ENCODE measurements around the gene SERPINA12. TPM values are rescaled to one million over a fixed set of nuclear protein-coding genes. Genes with fewer than 3 reads are reported as not detected.

The SERPINA12 gene
- total RNA-seq, 1 experiment from 2014 or later = not detected

DNA sequence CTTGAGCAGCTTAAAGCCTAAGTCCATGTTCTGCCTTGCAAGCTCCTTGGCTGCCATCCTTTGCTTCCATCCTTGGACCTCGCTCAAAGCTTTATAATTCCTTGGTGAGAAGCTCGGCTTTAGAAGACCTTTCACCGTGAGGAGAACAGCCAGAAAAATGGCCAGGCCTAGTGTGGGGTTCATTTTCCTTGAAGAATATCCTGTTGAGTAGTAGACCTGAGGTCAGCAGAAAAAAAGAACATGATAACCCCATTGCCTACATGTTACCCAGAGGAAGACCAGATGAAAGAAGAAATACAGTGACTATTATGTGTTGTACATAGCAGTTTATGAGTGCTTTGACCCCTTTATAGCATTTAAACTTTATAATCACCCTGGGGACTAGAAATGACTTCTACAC, 11.1 kb downstream of the SERPINA12 start (continued):
- no peak for TF ChIP-seq USF1 (CRISPR knock-in tag; IDR thresholded peaks at IDR 0.05)
- TF ChIP-seq ELF4 (CRISPR knock-in tag; IDR thresholded peaks at IDR 0.05; ENCODE audit: low read depth) = no peak
- TF ChIP-seq, protein P1, sequence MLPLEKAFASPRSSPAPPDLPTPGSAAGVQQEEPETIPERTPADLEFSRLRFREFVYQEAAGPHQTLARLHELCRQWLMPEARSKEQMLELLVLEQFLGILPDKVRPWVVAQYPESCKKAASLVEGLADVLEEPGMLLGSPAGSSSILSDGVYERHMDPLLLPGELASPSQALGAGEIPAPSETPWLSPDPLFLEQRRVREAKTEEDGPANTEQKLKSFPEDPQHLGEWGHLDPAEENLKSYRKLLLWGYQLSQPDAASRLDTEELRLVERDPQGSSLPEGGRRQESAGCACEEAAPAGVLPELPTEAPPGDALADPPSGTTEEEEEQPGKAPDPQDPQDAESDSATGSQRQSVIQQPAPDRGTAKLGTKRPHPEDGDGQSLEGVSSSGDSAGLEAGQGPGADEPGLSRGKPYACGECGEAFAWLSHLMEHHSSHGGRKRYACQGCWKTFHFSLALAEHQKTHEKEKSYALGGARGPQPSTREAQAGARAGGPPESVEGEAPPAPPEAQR (CRISPR knock-in tag; IDR thresholded peaks at IDR 0.05) = no peak
- TF ChIP-seq, protein P2, sequence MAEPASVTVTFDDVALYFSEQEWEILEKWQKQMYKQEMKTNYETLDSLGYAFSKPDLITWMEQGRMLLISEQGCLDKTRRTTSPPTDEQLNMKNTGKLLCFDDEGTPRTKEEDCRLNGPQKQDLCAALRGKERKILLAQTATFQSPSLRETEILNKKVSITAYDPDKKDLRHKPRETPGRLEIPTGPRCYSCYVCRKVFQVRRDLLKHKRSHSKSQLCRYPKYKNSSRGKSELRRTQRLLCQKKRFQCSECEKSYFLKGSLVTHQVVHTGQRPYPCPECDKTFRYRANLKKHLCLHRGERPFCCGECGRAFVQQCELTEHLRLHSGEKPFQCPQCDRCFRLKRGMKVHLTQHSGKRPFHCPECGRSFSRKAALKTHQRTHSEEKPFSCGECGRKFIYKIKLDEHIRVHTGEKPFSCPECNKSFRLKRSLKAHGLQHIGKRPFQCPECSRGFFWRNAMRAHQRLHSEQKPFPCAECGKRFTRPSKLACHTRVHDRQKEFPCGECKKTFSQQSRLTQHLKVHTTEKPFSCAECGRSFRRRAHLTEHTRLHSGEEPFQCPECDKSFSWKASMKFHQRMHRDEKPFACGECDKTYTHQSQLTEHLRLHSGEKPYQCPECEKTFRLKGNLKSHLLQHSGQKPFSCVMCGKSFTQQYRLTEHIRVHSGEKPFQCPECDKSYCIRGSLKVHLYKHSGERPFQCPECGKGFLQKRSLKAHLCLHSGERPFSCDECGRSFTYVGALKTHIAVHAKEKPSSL (CRISPR knock-in tag; conservative IDR thresholded peaks at IDR 0.05) = no peak
- no peak for TF ChIP-seq EMX1 (CRISPR knock-in tag; IDR thresholded peaks at IDR 0.05)
- TF ChIP-seq SP1 (CRISPR knock-in tag; conservative IDR thresholded peaks at IDR 0.05) = no peak
- TF ChIP-seq GRHL2 (CRISPR knock-in tag; IDR thresholded peaks at IDR 0.05; ENCODE audit: insufficient replicate concordance, severe bottlenecking) = no peak
- TF ChIP-seq, protein P3, sequence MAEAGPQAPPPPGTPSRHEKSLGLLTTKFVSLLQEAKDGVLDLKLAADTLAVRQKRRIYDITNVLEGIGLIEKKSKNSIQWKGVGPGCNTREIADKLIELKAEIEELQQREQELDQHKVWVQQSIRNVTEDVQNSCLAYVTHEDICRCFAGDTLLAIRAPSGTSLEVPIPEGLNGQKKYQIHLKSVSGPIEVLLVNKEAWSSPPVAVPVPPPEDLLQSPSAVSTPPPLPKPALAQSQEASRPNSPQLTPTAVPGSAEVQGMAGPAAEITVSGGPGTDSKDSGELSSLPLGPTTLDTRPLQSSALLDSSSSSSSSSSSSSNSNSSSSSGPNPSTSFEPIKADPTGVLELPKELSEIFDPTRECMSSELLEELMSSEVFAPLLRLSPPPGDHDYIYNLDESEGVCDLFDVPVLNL (CRISPR knock-in tag; IDR thresholded peaks at IDR 0.05; ENCODE audit: borderline replicate concordance, low read depth) = no peak

- ChIA-PET CTCF (interaction anchor here (1.5 kb wide), 1 partner anchor 71 kb away, joined by 4 read pairs; no protein-coding TSS in a partner anchor), POLR2A (no interaction called here)
- Mint-ChIP-seq H3K36me3 (no peaks in the 10 kb centered on the region), H3K9me3 (peaks cover 3% of the 10 kb centered on the region; the same call in 1 of the 2 replicates), H3K27me3 (ENCODE audit: low read depth) (no peaks in the 10 kb centered on the region; the same call in none of the 2 replicates), H3K27ac (no peak overlapping the region), H3K4me1 (no peaks in the 10 kb centered on the region), H3K4me3 (no peak overlapping the region)
- ATAC-seq (no peak), DNase-seq (ENCODE audit: low spot score) (no peak)
- TF ChIP-seq ZNF423 (CRISPR knock-in tag; IDR thresholded peaks at IDR 0.05) (no peak), TP53 (CRISPR knock-in tag; IDR thresholded peaks at IDR 0.05) (no peak), IRF1 (CRISPR knock-in tag; IDR thresholded peaks at IDR 0.05) (no peak), GTF2I (CRISPR knock-in tag; conservative IDR thresholded peaks at IDR 0.05) (no peak), ERG (CRISPR knock-in tag; IDR thresholded peaks at IDR 0.05) (no peak), EMX1 (CRISPR knock-in tag; IDR thresholded peaks at IDR 0.05) (no peak), SMAD3 (CRISPR knock-in tag; IDR thresholded peaks at IDR 0.05; ENCODE audit: borderline replicate concordance) (no peak), NR1H2 (CRISPR knock-in tag; IDR thresholded peaks at IDR 0.05) (no peak), AR (CRISPR knock-in tag; IDR thresholded peaks at IDR 0.05) (no peak), IRF2 (CRISPR knock-in tag; IDR thresholded peaks at IDR 0.05; ENCODE audit: borderline replicate concordance, low read depth) (no peak), ZBTB21 (CRISPR knock-in tag; IDR thresholded peaks at IDR 0.05; ENCODE audit: borderline replicate concordance) (no peak)
- TF ChIP-seq, protein P4, sequence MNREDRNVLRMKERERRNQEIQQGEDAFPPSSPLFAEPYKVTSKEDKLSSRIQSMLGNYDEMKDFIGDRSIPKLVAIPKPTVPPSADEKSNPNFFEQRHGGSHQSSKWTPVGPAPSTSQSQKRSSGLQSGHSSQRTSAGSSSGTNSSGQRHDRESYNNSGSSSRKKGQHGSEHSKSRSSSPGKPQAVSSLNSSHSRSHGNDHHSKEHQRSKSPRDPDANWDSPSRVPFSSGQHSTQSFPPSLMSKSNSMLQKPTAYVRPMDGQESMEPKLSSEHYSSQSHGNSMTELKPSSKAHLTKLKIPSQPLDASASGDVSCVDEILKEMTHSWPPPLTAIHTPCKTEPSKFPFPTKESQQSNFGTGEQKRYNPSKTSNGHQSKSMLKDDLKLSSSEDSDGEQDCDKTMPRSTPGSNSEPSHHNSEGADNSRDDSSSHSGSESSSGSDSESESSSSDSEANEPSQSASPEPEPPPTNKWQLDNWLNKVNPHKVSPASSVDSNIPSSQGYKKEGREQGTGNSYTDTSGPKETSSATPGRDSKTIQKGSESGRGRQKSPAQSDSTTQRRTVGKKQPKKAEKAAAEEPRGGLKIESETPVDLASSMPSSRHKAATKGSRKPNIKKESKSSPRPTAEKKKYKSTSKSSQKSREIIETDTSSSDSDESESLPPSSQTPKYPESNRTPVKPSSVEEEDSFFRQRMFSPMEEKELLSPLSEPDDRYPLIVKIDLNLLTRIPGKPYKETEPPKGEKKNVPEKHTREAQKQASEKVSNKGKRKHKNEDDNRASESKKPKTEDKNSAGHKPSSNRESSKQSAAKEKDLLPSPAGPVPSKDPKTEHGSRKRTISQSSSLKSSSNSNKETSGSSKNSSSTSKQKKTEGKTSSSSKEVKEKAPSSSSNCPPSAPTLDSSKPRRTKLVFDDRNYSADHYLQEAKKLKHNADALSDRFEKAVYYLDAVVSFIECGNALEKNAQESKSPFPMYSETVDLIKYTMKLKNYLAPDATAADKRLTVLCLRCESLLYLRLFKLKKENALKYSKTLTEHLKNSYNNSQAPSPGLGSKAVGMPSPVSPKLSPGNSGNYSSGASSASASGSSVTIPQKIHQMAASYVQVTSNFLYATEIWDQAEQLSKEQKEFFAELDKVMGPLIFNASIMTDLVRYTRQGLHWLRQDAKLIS (CRISPR knock-in tag; IDR thresholded peaks at IDR 0.05; ENCODE audit: borderline replicate concordance) = no peak
- TF ChIP-seq, protein P5, sequence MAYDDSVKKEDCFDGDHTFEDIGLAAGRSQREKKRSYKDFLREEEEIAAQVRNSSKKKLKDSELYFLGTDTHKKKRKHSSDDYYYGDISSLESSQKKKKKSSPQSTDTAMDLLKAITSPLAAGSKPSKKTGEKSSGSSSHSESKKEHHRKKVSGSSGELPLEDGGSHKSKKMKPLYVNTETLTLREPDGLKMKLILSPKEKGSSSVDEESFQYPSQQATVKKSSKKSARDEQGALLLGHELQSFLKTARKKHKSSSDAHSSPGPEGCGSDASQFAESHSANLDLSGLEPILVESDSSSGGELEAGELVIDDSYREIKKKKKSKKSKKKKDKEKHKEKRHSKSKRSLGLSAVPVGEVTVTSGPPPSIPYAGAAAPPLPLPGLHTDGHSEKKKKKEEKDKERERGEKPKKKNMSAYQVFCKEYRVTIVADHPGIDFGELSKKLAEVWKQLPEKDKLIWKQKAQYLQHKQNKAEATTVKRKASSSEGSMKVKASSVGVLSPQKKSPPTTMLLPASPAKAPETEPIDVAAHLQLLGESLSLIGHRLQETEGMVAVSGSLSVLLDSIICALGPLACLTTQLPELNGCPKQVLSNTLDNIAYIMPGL (CRISPR knock-in tag; IDR thresholded peaks at IDR 0.05) = no peak
Measured at GRCh38 chr14:94494085-94494484, 15.2 kb downstream of the SERPINA12 start.
